HG03521 (cell line): ENCODE measurements around the gene CLK4.

Experiments used
- ATAC-seq: cut with Tn5 transposase; IDR thresholded peaks from one replicate; pipeline ENCODE4 v1.9.1; 2021; ENCODE audit warnings: mild to moderate bottlenecking, moderate library complexity; ENCODE audit not compliant: unreplicated experiment

Gene CLK4

DNA sequence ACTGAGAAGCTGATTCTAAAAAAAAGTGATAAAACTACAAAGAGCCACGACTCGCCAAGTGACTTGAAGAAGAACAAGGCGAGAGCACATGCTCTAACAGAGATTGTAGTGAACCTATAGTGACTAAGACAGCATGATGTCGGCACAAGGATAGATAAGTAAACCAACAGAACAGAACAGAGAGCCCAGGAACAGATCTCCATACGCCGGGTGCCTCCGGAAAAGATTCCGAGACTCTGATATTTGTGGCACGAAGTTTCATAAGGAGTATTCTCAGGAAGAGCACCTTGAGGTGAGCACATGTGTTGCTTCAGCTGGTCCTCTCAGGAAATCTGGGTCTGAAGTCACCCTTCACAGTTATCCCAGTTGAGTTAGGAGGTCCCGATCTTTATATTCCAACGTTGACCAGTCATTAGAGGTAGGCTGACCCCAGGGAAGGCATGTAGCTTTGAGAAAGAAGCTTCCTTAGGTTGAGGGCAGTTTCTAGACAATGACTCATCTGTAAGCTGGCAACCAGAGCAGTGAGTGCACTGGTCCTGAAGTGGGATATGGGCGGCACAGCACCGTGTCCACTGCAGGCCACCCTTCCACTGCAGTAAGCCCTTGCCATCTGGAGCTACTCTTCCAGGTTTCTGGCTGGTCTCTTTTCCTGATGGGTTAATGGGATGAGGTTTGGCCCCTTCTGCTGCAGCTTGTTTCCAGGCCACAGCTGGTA, 13.6 kb upstream of the CLK4 start:
- no peak for ATAC-seq

GRCh38 chr5:178637356-178638074, 10.7 kb upstream of the CLK4 start:
- ATAC-seq = no peak

DNA sequence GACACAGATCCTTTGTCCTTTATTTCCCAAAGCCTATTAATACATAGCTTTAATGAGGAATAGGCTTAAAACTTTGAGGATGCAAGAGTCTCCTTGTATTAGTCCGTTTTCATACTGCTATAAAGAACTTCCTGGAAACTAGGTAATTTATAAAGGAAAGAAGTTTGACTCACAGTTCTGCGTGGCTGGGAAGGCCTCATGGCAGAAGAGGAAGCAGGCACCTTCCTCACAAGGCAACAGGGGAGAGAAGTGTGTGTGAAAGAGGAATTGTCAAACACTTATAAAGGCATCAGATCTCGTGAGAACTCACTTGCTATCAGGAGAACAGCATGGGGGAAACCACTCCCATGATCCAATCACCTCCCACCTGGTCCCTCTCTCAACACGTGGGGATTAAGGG, 5.4 kb upstream of the CLK4 start:
- no peak for ATAC-seq

DNA sequence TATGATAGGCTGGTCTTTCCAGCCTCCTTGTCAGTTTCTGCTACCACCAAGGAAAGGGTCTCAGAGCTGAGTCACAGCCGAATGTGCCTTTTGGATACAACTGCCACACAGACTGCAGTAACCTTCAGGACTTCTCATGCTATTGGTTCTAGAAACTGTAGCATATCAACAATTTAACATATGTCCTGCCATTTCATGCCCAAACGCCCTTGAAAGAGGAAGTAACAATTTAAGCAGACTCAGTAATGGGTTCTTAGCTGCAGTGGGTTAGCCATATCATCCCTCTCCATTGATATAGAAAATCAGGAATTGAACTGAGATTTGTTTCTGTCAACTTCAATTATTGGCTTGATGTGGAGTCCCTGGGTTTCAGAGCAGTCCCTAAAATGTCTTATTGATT, 4.1 kb upstream of the CLK4 start:
- no peak for ATAC-seq

- ATAC-seq = no peak
Observed at GRCh38 chr5:178630475-178630930, 3.7 kb upstream of the CLK4 start.

GRCh38 chr5:178627259-178627598, 379 bp upstream of the CLK4 start:
- no peak for ATAC-seq

DNA sequence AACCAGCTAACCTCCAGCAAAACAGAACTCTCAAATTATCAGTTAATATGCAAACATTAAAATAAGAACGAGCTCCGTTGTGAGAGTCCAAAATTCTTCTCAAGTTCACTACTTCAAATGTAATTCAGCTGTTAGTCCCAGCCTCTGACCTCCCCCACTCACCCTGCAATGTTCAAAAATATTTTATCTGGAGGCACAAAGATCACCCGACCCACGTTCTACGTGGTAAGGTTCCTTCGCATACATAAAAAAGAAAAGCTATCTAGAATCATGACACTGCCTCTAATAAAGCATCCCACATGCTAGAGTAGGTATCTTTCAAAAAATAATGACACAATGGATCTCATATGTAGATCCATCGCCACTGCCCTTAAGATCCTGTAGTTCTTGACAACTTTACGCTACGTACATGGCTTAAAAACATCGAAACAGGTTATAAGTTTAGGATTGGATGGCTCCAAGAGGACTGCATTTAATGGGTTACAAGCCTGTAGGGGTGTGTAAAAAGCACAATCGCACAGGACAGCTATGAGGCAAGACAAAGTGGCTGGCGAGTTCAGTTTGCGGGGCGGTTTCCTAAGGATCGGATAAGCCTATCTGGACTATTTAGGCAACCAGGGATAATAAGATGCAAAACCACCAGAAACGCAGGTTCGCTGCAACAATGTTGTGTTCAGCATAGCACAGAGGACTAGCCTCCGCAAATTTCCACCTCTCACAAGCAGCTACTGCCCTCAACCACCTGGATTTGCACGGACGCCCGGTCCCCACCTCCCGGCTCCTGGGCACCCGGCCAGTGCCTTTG, 969 bp downstream of the CLK4 start:
- no peak for ATAC-seq

GRCh38 chr5:178624631-178625546, 2.0 kb downstream of the CLK4 start:
- no peak for ATAC-seq

DNA sequence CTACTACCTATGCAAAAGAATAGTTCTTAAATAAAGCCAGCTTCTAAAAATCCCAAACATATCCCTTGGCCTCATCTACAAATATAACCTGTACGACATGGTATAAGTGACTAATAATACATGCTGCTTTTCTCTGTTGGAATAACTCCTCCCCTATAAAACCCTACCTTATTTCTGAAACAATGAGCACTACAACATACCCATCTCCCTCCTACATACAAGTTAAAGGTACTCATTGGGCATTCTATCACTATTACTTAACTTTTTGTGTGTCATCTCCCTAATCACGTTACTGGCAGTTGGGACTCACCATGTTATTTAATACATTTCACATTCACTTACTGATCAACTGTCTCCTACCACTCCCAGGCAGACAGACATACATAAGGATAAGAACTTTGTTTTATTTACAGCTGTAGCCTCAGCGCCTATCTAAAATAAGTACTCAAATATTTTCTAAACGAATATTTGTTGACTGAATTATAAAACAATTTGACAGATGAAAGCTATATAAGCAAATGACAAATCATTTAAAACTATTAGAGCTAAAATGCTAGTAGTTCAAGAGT, 4.1 kb downstream of the CLK4 start:
- ATAC-seq = no peak

DNA sequence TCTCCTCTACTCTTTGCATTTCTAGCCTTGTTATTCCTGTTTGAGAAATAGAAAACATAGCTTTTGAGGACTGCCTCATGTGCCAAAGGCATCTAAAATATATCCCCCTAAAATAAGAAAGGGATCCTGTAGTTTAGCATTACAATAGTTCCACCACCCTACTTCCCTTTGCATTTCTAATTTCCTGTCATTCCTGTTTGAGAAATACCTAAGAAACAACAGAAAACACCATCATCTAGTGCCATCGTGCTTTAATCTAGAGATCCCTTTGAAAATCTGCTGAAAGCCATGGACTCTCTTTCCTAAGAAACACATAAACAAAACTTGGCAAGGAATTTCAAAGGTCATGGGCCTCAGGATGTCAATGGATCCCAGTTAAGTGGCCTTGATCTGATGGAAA, 7.5 kb downstream of the CLK4 start:
- no peak for ATAC-seq

DNA sequence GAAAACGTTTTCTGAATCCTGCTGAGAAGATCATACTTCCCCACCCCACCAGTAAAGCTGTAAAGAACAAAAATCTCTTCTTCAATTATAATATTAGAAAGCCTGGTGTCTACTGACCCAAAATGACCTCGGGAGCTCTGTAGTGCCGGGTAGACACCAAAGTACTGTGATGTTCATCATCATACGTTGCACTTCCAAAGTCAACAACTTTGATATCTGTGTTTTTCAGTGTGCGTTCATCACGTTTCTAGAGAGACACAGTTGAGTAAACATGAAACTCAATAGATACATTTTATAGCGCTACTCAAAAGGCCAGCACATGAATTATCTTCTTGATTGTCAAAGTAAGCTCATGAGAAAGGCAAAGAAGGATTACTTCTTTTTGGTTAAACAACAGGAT, 14.6 kb downstream of the CLK4 start:
- ATAC-seq = no peak

- no peak for ATAC-seq
Observed at GRCh38 chr5:178606269-178606668, 20.6 kb downstream of the CLK4 start.

DNA sequence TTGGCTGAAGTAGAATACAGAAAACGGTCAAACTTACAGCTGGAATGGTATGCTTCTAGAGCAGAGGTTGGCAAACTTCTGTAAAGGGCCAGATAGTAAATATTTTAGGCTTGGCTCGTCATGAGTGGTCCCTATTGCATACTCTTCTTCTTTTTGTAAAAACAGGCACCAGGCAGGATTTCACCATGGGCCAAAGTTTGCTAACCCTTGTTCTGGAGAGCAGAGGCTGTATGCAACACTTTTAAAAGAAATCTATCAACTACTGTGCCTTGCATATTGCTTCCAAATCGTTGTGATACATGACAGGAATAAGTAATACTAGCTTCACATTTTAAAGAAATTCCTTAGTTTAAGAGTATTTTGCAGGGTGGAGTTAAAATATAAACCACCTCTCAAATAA, 21.1 kb downstream of the CLK4 start:
- ATAC-seq = no peak

- no peak for ATAC-seq
Observed at GRCh38 chr5:178602752-178603151, 24.1 kb downstream of the CLK4 start.

DNA sequence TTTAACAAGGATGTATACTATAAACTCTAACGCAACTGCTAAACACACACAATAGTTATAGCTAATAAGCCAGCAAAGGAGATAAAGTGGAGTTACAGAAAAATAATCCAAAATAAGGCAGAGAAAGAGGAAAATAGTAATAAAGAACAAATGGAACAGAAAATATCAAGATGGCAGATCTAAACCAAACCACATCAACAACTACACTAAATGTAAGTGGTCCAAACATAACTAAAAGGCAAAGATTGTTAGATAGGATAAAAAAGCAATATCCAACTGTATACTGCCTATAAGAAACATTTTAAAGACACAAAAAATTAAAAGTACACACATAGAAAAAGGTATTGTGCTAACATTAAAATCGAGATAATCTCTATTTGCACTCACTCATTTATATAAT, 31.1 kb downstream of the CLK4 start:
- no peak for ATAC-seq

DNA sequence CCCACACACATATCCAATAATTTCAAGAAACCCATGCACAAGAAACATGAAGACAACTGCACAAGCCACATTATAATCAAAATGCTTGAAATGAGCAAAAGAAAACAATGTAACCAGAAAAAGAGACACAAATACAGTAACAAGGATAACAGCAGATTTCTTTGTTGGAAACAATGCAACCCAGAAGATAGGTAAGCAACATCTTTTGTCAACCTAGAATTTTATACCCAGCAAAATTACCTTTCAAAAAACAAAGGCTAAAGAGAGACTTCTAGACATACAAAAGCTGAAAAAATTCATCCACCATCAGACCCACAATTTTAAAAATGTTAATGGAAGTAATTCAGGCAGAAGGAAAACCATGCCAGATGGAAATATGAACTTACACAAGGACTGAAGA, 31.7 kb downstream of the CLK4 start:
- no peak for ATAC-seq

GRCh38 chr5:178590924-178591423, 35.9 kb downstream of the CLK4 start:
- no peak for ATAC-seq

DNA sequence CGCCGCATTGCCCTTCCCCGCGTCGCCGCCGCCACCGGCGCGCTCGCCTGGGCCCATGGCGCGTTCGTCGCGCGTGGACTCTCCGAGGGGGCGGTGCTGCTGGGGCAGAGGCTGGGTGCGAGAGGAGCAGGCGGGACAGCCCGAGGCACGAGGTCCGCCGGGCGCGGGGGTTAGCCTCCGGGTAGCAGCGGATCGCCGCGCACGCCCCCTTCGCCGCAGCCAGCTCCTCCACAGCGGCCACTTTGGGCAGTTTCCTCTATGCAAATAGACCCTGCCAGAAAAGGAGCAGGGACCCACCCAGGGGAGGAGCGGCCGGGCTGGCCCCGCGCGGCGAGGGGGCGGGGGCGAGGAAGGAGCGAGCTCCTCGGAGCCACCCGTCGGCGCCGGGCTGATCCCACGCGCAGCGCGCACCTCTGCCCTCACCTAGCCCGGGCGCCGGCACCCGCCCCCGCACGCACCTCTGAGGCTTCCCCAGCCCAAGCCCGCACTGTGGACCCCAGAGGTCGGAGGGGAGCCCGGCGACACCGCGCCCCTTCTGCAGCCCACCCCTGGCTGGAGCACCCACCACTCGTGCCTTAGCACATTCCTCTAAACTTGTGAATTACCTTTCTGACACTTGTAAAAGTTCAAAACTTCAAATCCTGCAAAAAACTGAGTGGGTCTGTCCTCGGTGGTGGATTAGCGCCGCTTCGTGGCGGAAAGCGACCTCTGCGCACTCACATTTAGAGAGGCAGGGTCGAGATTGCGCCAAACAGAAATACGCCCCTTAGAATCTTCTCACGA, 36.5 kb downstream of the CLK4 start, which contains the start of gene COL23A1:
Gene COL23A1, minus strand, starts transcription at position 253 of the 783 bp plus-strand sequence.
- no peak for ATAC-seq
